ENCODE results near the gene GPC5.
"Not testable (repeated sequence)": the region's sequence is repeated elsewhere in the genome, so short reads cannot be mapped to it uniquely, and the experiment has no call there.

Gene GPC5

GRCh38 chr13:91762957-91763356, 364.5 kb downstream of the GPC5 start:
- DNase-seq (ENCODE audit: extremely low read depth in 1 of 2, low read depth in 1 of 2): no peak

- no peak for DNase-seq (ENCODE audit: extremely low read depth in 1 of 2, low read depth in 1 of 2)
Measured at GRCh38 chr13:91764527-91764926, 366.1 kb downstream of the GPC5 start.

GRCh38 chr13:91767651-91768050, 369.2 kb downstream of the GPC5 start:
- DNase-seq (ENCODE audit: extremely low read depth in 1 of 2, low read depth in 1 of 2): no peak

DNA sequence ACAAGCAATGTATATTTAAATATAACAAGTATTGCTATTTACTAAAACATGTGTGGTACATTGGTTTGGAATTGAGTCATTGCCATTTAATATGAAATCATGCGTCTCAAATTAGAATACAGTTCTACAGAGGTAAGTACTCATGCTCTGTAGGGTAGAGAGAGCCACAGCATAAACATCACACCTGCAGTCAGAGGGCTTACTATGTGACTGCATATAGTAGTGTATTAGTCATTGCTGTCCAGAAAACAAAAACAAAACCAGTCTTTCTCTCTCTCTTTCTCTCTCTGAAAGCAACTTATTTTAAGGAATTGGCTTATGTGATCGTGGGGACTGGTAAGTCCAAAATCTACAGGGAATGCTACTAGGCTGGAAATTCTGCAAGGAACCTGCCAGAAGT, 370.3 kb downstream of the GPC5 start:
- no peak for DNase-seq (ENCODE audit: extremely low read depth in 1 of 2, low read depth in 1 of 2)

- no peak for DNase-seq (ENCODE audit: extremely low read depth in 1 of 2, low read depth in 1 of 2)
Measured at GRCh38 chr13:91771229-91771628, 372.8 kb downstream of the GPC5 start.

- no peak for DNase-seq (ENCODE audit: extremely low read depth in 1 of 2, low read depth in 1 of 2)
Measured at GRCh38 chr13:91773591-91774227, 375.3 kb downstream of the GPC5 start.

GRCh38 chr13:91774397-91774796, 376.0 kb downstream of the GPC5 start:
- DNase-seq (ENCODE audit: extremely low read depth in 1 of 2, low read depth in 1 of 2): no peak

DNA sequence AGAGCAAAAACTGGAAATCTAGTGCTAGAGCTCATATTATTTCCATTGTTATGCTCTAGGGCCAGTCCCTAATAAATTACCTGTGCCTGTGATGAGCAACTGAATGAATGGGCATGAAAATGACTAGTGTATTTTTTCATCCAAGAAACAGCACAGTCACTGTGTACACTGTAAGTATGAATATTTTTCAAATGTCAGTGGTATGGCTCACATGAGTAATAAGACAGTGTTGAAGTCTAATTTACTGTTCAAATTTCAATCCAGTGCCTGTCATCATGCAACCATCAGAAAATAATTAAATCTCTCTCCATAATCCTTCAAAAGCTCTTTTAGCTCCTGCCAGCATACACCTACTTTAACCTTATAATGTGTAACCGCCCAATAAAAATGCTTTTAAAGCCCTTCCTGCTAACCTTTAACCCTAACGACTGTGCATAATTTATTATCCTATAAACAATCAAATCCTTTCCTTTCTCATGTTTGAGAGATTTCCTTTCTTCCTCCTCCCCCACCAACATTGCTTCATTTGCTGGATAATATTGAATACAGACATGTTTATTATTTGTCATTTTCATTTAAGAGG, 378.3 kb downstream of the GPC5 start:
- DNase-seq (ENCODE audit: extremely low read depth in 1 of 2, low read depth in 1 of 2): no peak

DNA sequence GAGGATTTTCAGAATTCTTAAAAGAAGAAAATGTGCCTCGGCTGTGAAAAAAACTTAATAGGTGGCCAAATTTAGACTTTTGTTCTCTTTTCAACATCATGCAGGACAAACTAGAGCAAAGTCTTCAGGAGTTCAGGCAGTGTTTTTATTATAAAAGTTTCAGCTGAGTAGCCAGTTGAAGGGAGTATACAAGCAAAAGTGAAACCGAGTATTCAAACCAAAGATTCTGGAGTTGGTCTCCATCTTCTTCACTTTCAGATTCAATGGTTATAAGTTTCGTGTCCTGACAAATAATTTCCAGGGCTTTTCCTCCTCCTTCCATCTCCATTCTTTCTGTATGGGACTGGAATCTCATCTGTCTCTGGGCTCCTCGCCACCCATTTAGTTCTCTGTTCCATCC, 379.7 kb downstream of the GPC5 start:
- DNase-seq (ENCODE audit: extremely low read depth in 1 of 2, low read depth in 1 of 2): no peak

DNA sequence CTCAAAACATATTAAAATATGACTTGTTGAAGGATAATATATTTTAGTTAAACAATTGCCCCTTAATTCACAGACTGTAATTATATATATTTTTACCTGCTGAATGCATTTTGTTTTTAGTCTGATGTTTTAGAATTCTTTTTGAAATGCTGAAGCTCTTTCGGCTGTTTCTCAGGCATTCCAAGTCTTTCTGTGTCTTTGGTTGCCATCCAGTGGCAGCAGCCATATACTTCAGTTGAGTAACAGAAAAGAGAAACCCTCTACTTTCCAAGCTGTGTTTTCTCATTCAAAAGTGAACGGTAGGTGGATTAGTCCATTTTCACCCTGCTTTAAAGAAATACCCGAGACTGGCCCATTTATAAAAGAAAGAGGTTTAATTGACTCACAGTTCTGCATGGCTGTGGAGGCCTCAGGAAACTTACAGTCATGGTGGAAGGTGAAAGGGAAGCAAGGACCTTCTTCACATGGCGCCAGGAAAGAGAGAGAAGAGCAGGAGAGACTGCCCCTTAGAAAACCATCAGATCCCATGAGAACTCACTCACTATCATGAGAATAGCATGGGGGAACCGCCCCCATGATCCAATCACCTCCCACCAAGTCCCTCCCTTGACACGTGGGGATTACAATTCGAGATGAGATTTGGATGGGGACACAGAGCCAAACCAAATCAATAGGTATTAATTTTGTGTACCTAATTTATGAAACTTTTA, 383.7 kb downstream of the GPC5 start:
- DNase-seq (ENCODE audit: extremely low read depth in 1 of 2, low read depth in 1 of 2): not testable (repeated sequence)

GRCh38 chr13:91785431-91786119, 387.2 kb downstream of the GPC5 start:
- DNase-seq (ENCODE audit: extremely low read depth in 1 of 2, low read depth in 1 of 2): no peak

- no peak for DNase-seq (ENCODE audit: extremely low read depth in 1 of 2, low read depth in 1 of 2)
Measured at GRCh38 chr13:91792054-91792453, 393.6 kb downstream of the GPC5 start.

- DNase-seq (ENCODE audit: extremely low read depth in 1 of 2, low read depth in 1 of 2): no peak
Measured at GRCh38 chr13:91797567-91797966, 399.1 kb downstream of the GPC5 start.

- not testable (repeated sequence) for DNase-seq (ENCODE audit: extremely low read depth in 1 of 2, low read depth in 1 of 2)
Measured at GRCh38 chr13:91798338-91798737, 399.9 kb downstream of the GPC5 start.

DNA sequence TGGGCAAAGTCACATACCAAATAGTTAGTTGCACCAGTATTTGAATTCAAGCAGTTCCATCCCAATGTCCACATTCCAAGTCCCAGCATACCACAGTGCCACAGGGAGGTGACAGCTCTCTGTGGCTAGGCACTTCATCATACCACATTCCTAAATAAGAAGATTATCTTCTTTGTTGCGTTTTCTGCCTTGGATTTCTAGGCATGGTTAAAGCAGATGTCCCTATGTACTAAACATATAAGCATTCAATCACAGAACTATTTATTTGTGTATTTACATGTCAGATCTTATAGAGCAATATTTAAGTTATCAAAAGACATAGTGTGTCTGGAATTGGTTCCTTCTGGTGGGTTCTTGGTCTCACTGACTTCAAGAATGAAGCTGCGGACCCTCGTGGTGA, 403.4 kb downstream of the GPC5 start:
- DNase-seq (ENCODE audit: extremely low read depth in 1 of 2, low read depth in 1 of 2): not testable (repeated sequence)

- DNase-seq (ENCODE audit: extremely low read depth in 1 of 2, low read depth in 1 of 2): no peak
Measured at GRCh38 chr13:91802957-91803356, 404.5 kb downstream of the GPC5 start.

DNA sequence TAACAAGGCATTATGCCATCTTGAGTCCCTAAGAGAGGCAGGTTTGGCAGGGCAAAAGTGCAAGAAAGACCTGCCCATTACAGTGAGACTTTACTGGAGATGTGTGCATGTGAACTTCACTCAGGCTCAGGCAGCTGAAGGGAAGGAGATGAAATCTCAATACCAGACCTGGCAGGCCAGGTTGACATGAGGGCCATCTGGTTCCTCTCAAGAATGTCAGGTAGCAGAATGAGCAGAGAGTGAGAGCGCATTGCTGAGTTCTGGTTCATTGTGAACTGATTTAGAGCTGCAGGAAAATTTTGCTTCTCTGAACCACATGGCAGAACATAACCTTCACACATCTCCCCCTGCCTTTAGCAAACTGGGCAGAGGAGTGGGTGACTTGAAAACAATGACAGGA, 406.3 kb downstream of the GPC5 start:
- no peak for DNase-seq (ENCODE audit: extremely low read depth in 1 of 2, low read depth in 1 of 2)

GRCh38 chr13:91805605-91806004, 407.2 kb downstream of the GPC5 start:
- no peak for DNase-seq (ENCODE audit: extremely low read depth in 1 of 2, low read depth in 1 of 2)

DNA sequence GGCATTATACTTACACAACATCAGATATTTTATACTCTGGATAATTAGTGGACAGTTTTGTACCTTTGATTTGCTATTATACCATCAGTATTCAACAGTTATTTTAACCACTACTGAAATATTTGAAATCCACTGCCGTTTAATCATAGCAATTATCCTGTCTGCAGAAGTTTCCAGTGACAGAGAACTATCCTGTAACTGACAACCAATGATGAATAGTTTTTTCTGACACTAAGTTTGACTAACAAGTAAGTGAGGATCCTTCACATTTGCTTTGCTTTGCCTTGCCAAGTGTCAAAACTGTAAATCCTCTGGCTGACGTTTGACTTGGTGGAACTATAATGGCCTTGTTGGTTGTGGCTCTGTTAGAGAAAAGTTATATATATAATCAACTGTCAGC, 410.7 kb downstream of the GPC5 start:
- DNase-seq (ENCODE audit: extremely low read depth in 1 of 2, low read depth in 1 of 2): no peak

DNA sequence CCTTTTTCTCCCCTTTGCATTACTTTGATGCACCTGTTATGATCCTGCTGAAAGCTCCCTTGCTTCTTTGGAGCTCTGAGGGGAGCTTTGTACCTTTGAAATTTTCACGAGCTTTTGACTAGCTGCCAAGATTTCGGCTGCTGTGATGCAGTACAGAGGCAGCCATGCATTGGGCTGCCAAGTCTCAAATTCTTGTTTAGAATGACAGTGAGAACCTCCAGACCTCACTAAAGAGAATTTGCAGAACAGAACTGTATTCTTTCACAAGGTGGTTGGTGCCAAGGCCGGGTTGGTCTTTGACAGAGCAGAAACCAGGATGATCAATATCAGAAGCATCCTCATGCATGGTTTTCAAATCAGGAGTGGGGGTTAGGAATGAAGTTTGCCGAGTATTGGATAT, 414.8 kb downstream of the GPC5 start:
- no peak for DNase-seq (ENCODE audit: extremely low read depth in 1 of 2, low read depth in 1 of 2)

GRCh38 chr13:91816263-91816807, 417.9 kb downstream of the GPC5 start:
- DNase-seq (ENCODE audit: extremely low read depth in 1 of 2, low read depth in 1 of 2): no peak

Measured in activated CD8-positive, alpha-beta memory T cell treated with anti-CD3 and anti-CD28 coated beads for 1 hour (primary cell).